OCI-LY7 (cell line): ENCODE data around the gene DCLRE1B. TPM values are rescaled to one million over a fixed set of nuclear protein-coding genes. Genes with fewer than 3 reads are reported as not detected.

ENCODE experiments used
- BruUV-seq: library from RNA; stranded (reverse); fragments of 400-500 nt; replicated peaks from 2 replicates; lab custom pipeline; 2021; lab: Mats Ljungman, UMichigan
- CTCF ChIA-PET: fragments of 300-600 bp; sonication (Branson Sonifier 250); formaldehyde crosslinking; loops from one replicate; lab custom pipeline; 2022; ENCODE audit warnings: antibody characterized with exemption; ENCODE audit not compliant: unreplicated experiment; lab: Charles Lee
- POLR2A ChIA-PET: fragments of 300-600 bp; sonication (Branson Sonifier 250); formaldehyde crosslinking; loops from one replicate; lab custom pipeline; 2022; ENCODE audit warnings: antibody characterized with exemption; lab: Charles Lee
- DNase-seq: peaks from one replicate; pipeline ENCODE4 v3.0.0-alpha.2; 2015; ENCODE audit warnings: low spot score
- H2AFZ ChIP-seq: fragments of 200-600 bp; sonication (generic), shearing (Covaris generic); 2 replicates; pipeline ENCODE4 v1.6.1; 2014; ENCODE audit warnings: mild to moderate bottlenecking, antibody characterized with exemption, low read length, moderate library complexity
- H3K27ac ChIP-seq: fragments of 200-600 bp; sonication (generic); 2 replicates; pipeline ENCODE4 v1.5.1; 2014; ENCODE audit warnings: mixed run types, low read depth, mild to moderate bottlenecking, moderate library complexity, low read length, inconsistent platforms; ENCODE audit not compliant: poor library complexity, severe bottlenecking
- H3K36me3 ChIP-seq: fragments of 200-600 bp; sonication (generic); 2 replicates; pipeline ENCODE4 v1.6.1; 2014; ENCODE audit warnings: mild to moderate bottlenecking, antibody characterized with exemption, low read length, moderate library complexity, mixed read lengths; ENCODE audit not compliant: insufficient read depth
- H3K4me1 ChIP-seq: fragments of 200-600 bp; sonication (generic); 2 replicates; pipeline ENCODE4 v1.5.1; 2014; ENCODE audit warnings: mild to moderate bottlenecking, low read length; ENCODE audit not compliant: insufficient read depth, poor library complexity, severe bottlenecking
- H3K4me2 ChIP-seq: fragments of 200-600 bp; sonication (generic); 2 replicates; pipeline ENCODE4 v1.6.1; 2014; ENCODE audit warnings: mild to moderate bottlenecking, low read length
- H3K4me3 ChIP-seq: fragments of 200-600 bp; sonication (generic); 2 replicates; pipeline ENCODE4 v1.5.1; 2014; ENCODE audit warnings: mild to moderate bottlenecking, low read depth, low read length; ENCODE audit not compliant: poor library complexity, severe bottlenecking
- H3K79me2 ChIP-seq: fragments of 200-600 bp; sonication (generic); 2 replicates; pipeline ENCODE4 v1.6.1; 2016; ENCODE audit warnings: low read depth, mild to moderate bottlenecking, low read length, moderate library complexity, mixed read lengths; ENCODE audit not compliant: insufficient read depth
- H3K9me2 ChIP-seq: fragments of 200-600 bp; sonication (generic); 2 replicates; pipeline ENCODE4 v1.6.1; 2016; ENCODE audit warnings: mild to moderate bottlenecking, low read length, mixed read lengths; ENCODE audit not compliant: insufficient read depth
- H3K9me3 ChIP-seq: fragments of 200-600 bp; sonication (generic); 2 replicates; pipeline ENCODE4 v1.6.1; 2014; ENCODE audit warnings: mild to moderate bottlenecking, mixed run types, low read length, mixed read lengths
- H4K20me1 ChIP-seq: fragments of 200-600 bp; sonication (generic); 2 replicates; pipeline ENCODE4 v1.6.1; 2014; ENCODE audit warnings: mild to moderate bottlenecking, antibody characterized with exemption, low read length, moderate library complexity, mixed read lengths; ENCODE audit not compliant: insufficient read depth
- CTCF ChIP-seq: fragments of 200-600 bp; sonication (generic); conservative IDR thresholded peaks from 2 replicates; pipeline ENCODE4 v1.5.1; 2014; ENCODE audit warnings: mild to moderate bottlenecking, antibody characterized with exemption, low read length, moderate library complexity, mixed read lengths
- EZH2phosphoT487 ChIP-seq: fragments of 200-600 bp; sonication (generic); IDR thresholded peaks from 2 replicates; pipeline ENCODE4 v1.6.1; 2018; ENCODE audit warnings: low read depth, borderline replicate concordance, mild to moderate bottlenecking, mixed run types, antibody characterized with exemption, low read length, moderate library complexity, mixed read lengths
- intact Hi-C: fragments of 100-400 bp; cut with micrococcal nuclease; formaldehyde crosslinking; loops from one replicate; pipeline ENCODE4 v1.10.0; 2022; ENCODE audit not compliant: unreplicated experiment
- total RNA-seq, 2 experiments: library from RNA; depleted of rRNA in 1 of 2; stranded (reverse); fragments of >200 nt in 1 of 2; shearing (Covaris generic) in 1 of 2; gene quantifications; 2 replicates each; pipeline ENCODE4 v1.2.3, GENCODE V29; 2014 to 2022

The DCLRE1B gene
- total RNA-seq, 2 experiments from 2014 or later: 17.3 to 20.8 TPM

GRCh38 chr1:113934006-113934405 is 28.9 kb downstream of the DCLRE1B start:
- Histone ChIP-seq H2AFZ (no peak overlapping the region), H3K4me1 (peaks cover 69% of the 10 kb centered on the region), H3K9me2 (no peaks in the 10 kb centered on the region), H3K4me2 (no peak overlapping the region), H3K4me3 (no peak overlapping the region), H3K79me2 (peaks cover 93% of the 10 kb centered on the region), H4K20me1 (peaks cover 27% of the 10 kb centered on the region), H3K9me3 (no peaks in the 10 kb centered on the region; the same call in 1 of the 2 replicates), H3K36me3 (peaks cover 16% of the 10 kb centered on the region), H3K27ac (no peak overlapping the region)
- TF ChIP-seq CTCF: no peak
- BruUV-seq: no TSS peak
- intact Hi-C loops: no loop called here
- DNase-seq: no peak
- ChIA-PET POLR2A (interaction anchor here (1.2 to 2.2 kb wide), 6 partner anchors 12 to 74 kb away, joined by 4 to 17 read pairs (median 5); no protein-coding TSS in a partner anchor), CTCF (no interaction called here)

DNA sequence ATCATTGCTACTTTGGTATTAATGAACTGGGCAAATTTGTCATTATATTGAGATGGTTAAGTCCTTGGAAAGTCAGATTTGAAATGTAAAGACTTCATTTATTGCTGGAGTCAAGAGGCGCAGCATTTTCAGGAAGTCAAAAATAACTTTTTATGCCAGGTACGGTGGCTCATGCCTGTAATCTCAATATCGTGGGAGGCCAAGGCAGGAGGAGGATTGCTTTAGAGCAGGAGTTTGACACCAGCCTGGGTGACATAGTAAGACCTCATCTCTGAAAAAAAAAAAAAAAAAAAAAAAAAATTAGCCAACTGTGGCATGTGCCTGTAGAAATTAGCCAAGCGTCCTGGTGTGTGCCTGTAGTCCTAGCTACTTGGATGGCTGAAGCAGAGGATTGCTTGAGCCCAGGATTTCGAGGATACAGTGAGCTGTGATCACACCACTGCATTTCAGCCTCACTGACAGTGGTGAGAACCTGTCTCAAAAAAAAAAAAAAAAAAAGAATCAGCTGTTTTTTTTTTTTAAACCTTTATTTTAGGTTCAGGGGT is 29.5 kb downstream of the DCLRE1B start:
- ChIA-PET POLR2A (interaction anchor here (0.6 to 2.2 kb wide), 9 partner anchors 10 to 443 kb away, joined by 3 to 17 read pairs (median 4); no protein-coding TSS in a partner anchor), CTCF (no interaction called here)

More for the DNA sequence above, 29.5 kb downstream of the DCLRE1B start:
- no peak for TF ChIP-seq EZH2phosphoT487
- TF ChIP-seq CTCF: no peak
- Histone ChIP-seq H3K79me2 (peaks cover 99% of the 10 kb centered on the region), H3K4me1 (peaks cover 75% of the 10 kb centered on the region), H3K4me2 (no peak overlapping the region), H2AFZ (no peak overlapping the region), H3K9me3 (no peaks in the 10 kb centered on the region; the same call in 1 of the 2 replicates), H3K27ac (no peak overlapping the region), H3K4me3 (no peak overlapping the region), H3K36me3 (peaks cover 16% of the 10 kb centered on the region), H3K9me2 (no peaks in the 10 kb centered on the region), H4K20me1 (peaks cover 27% of the 10 kb centered on the region)
- DNase-seq: no peak
- intact Hi-C loops: no loop called here
- BruUV-seq: no TSS peak
